Eye (tissue), 1 donor: ENCODE data around the gene SLC12A4.
"Not testable (repeated sequence)": the region's sequence is repeated elsewhere in the genome, so short reads cannot be mapped to it uniquely, and the experiment has no call there.

Source experiments
- DNase-seq: peaks from one replicate; pipeline ENCODE4 v3.0.0-alpha.2; 2015

SLC12A4 gene

DNA sequence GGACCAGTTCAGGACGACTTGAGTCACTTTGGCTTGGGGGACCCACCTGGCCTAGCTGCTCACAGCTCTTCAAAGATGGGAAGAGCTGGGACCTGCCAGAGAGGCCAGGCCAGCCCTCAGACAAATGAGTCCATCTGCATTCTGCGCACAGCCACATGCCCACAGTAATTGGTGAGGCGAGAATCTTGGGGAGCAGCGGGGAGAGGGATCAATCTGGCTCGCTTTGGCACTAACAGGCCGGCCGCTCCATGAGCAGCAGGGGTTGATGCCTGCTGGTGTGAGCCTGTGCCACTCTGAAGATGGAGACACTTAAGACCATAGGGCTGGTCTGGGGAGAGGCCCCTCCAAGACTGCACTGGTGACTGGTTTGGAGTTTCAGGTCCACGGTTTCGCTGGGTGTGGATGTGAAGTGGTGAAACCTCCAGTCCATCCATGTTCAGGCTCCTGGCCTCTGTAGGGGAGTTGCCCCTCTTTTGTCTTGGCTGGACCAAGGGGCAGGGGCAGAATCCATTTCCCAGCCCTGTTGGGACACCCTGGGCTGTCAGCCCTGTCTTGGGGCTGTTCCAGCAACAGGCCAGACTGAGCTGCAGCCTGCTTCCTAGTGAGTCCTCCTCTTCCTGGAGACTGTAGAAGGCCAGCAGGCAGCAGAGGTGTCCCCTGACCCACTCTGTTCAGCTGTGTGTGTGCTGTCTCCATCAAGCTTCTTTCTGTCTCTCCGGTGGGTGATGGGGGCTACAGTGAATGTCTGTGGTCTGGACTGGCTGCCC is 44.1 kb downstream of the SLC12A4 start:
- DNase-seq = no peak

DNA sequence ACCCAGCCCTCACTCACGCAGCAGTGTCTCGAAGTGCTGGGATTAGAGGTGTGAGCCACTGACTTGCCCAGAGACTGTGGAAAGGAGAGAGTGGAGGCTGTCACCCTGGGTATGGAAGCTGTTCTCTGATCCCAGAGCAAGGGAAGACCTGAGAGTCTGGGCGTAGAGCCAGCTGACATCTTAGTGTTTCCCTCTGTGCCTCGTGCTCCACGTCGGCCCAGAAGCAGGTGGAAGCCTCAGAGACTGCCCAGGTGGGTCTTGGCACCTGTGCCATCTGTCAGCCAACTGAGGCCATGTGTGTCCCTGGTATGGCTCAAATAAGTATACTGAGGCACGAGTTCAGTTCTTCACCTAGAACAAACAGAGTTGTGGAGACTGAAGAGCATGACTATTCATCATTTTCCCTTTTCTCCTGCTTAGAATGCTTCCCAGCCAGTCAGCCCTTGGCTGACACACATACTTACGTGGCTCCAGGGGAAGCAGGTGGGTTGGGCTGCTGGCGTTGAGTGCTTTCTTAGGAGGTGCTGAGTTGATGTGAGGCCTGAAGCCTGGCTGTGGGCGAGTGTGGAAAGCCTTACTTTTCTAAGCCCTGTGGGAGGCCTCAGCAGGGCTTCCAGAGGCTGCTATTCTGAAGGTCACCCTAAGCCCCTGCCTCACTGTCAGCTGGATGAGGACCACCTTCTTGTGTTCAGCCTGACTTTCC is 44.9 kb downstream of the SLC12A4 start:
- no peak for DNase-seq

DNA sequence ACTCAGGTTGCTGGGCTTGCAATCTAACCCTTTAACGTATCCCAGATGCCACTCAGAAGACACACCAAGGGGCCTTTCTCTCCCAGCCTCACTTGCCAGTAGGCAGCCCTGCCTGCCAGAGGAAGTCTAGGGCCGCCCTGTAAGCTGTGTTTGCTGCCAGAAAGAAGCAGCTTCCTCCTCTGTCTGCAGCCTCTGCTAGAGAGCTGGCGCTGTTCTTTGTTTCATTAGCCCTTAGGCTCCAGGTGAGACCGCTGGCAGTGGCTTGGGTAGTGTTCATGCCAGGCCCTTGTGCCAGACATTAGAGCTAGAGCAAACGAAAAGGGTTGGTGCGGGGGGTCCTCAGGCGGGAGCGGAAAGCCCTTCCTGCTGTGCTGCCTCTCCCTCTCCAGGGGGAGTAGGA is 45.7 kb downstream of the SLC12A4 start:
- no peak for DNase-seq

DNA sequence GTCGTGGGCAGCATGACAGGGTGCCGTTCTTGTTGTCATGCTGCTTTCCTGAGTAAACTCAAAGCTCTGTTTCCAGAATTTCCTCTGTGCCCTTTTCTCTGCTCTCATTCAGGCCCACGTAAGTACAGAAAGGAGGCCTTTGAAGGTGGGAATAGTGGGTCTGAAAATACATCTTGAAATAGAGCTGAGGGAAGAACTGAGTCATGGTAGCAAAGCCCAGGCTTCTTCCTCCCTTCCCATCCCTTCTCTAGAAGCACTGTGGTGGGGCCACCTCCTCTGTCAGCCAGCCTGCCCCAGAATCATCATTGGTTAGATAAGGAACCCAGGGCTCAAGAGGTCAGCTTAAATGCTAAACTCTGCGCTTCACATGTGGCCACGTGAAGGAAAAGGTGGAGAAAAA is 46.2 kb downstream of the SLC12A4 start:
- no peak for DNase-seq

DNA sequence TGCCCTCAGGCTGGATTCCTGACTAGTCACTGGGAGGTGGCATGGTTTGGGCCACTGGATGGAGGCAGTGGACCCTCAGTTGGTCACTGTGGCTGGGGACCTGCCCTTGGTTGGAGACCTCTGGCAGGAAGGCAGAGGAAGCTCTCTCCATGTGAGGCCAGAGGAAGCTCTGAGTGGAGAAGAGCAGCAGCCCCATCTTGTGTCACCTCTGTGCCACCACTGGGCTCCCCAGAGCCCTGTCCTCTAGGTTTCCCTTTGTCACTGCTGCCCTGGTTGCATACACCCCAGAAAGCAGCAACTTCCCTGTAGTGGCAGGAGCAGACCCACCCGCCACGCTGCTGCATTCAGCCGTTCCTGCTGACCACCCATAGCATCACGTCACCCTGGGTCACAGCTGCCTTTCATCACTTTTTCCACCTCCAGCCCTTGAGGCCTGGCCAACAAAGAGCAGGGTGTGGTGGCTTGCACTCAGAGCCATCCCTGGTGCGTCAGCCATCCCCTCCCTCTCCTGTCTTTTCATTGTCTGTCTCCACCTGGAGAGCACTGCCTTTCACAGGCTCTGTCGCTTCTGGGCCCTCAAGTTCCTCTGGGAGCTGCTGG is 48.7 kb downstream of the SLC12A4 start:
- DNase-seq = no peak

- no peak for DNase-seq
Observed at GRCh38 chr16:67917852-67918236, 50.6 kb downstream of the SLC12A4 start.

GRCh38 chr16:67917140-67917851 is 51.1 kb downstream of the SLC12A4 start:
- DNase-seq = no peak

DNA sequence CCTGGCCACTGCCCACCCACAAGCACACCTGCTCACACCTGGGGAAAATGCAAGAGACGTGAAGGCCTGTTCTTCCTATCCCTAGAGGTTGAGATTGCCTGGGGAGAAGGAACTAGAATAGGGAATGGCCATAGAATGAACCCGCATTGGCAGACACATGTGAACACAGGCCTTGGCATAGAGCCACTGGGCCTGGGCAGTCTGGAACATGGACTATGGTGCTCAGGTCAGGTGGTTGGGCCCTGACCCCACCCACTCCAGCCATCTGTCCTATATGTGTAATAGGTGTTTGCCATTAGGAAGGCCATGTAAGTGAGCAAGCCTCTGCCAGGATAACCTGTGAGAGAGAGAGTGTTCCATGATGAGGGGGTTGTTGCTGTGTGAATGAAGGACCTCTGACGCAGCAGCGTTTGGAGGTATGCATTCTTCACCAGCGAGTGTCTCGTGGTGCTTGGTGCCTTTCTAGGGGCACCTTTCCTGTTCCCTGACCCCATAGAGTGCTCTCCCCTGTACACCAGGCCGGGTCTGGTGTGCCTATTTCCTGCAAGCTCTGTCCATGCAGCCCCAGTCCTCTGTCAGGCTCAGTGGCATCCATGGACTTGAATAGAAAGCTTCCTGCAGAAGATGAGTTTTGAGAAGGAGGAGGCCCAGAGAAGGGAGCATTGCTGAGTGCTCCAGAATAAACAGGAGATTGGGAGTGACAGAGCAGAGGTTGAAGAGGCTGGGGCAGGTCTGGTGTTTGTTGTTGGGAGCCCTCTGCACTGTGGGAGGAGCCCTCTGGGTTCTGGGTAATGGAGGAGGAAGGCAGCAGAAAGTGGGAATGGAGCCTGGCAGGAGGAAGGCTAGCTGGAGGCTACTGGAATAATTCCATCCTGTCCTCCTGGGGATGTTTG is 52.4 kb downstream of the SLC12A4 start:
- no peak for DNase-seq

GRCh38 chr16:67915496-67915769 is 53.0 kb downstream of the SLC12A4 start:
- DNase-seq = not testable (repeated sequence)

- no peak for DNase-seq
Observed at GRCh38 chr16:67914758-67915495, 53.5 kb downstream of the SLC12A4 start.

GRCh38 chr16:67910158-67910557 is 58.3 kb downstream of the SLC12A4 start:
- peak; percentile 35 for DNase-seq

DNA sequence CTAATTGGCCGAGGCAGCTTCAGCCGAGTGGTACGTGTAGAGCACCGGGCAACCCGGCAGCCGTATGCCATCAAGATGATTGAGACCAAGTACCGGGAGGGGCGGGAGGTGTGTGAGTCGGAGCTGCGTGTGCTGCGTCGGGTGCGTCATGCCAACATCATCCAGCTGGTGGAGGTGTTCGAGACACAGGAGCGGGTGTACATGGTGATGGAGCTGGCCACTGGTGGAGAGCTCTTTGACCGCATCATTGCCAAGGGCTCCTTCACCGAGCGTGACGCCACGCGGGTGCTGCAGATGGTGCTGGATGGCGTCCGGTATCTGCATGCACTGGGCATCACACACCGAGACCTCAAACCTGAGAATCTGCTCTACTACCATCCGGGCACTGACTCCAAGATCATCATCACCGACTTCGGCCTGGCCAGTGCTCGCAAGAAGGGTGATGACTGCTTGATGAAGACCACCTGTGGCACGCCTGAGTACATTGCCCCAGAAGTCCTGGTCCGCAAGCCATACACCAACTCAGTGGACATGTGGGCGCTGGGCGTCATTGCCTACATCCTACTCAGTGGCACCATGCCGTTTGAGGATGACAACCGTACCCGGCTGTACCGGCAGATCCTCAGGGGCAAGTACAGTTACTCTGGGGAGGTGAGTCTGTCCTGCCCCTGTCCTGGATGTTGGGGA is 59.2 kb downstream of the SLC12A4 start:
- no peak for DNase-seq

GRCh38 chr16:67907397-67908180 is 60.8 kb downstream of the SLC12A4 start:
- DNase-seq = no peak

- no peak for DNase-seq
Observed at GRCh38 chr16:67902831-67903230, 65.6 kb downstream of the SLC12A4 start.

DNA sequence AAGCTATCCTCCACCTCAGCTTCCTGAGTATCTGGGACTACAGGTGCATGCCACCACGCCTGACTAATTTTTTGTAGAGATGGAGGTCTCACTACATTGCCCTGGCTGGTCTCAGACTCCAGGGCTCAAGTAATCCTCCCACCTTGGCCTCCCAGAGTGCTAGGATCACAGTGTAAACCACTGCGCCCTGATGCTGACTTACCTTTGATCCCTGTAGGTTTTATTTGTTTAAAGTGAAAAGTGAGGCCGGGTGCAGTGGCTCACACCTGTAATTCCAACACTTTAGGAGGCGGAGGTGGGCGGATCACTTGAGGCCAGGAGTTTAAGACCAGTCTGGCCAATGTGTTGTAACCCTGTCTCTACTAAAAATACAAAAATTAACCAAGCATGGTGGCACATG is 66.7 kb downstream of the SLC12A4 start:
- DNase-seq = no peak

DNA sequence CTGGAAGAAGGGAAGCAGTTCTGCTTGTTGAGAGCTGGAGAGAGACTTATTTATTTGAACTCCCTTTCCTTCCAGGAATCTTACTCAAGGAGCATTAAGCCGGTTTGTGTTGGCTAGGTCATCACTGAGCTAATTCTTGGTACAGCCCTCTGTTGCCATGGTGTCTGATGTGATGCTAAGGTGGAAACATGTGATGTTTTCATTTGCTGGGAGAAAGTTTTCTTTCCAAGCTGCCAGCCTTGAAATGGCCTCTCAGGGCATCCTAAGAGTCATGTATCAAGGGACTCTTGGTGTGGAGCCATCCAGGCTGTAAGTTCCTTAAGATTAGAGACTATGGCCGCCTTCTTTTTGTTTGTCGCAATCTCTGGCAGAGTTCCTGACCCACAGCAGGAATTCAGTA is 71.2 kb downstream of the SLC12A4 start:
- peak; percentile 55 for DNase-seq

DNA sequence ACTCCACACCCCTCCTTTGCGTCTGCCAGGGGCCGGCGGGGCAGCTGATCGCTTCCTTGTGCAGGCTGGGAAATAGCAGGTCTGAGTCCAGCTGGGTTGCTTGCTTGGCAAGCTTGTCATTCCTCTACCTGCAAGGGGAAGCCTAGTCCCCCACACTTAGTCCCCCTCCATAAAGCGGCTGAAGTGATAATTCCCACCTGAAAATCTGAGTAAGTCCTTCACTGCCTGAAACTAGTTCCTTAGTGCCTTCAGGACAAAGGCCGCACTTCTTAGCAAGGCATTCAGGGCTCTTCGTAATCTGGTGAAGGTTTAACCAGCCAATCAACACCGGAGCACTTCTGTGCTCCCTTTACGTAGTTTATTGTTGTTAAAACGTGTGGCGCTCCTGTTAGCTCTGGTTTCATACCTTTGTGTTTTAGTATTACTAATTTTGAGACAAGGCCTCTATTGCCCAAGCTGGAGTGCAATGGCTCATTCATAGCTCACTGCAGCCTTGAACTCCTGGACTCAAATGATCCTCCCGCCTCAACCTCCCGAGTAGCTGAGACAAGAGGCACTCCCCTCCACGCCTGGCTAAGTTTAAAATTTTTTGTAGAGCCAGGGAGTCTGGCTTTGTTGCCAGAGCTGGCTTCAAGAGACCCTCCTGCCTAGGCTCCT is 74.6 kb downstream of the SLC12A4 start:
- no peak for DNase-seq
